Testis (tissue), 3 donors: ENCODE data around the gene ULBP3. TPM values are rescaled to one million over a fixed set of nuclear protein-coding genes. Genes with fewer than 3 reads are reported as not detected.
"Not testable (repeated sequence)": the region's sequence is repeated elsewhere in the genome, so short reads cannot be mapped to it uniquely, and the experiment has no call there.

Experiments used
- DNase-seq: peaks from one replicate; pipeline ENCODE4 v3.0.0-alpha.2; 2019
- H3K27ac ChIP-seq, 2 donors: fragments of 200-600 bp; sonication (generic); one replicate each; pipeline ENCODE4 v1.5.1; 2019
- H3K27me3 ChIP-seq: fragments of 200-600 bp; sonication (generic); one replicate; pipeline ENCODE4 v1.5.1; 2019
- H3K36me3 ChIP-seq: fragments of 200-600 bp; sonication (generic); one replicate; pipeline ENCODE4 v1.5.1; 2017; ENCODE audit warnings: low read depth; ENCODE audit errors: missing control alignments
- H3K4me1 ChIP-seq: fragments of 200-600 bp; sonication (generic); one replicate; pipeline ENCODE4 v1.5.1; 2019
- H3K4me3 ChIP-seq, 2 donors: fragments of 200-600 bp; sonication (generic); one replicate each; pipeline ENCODE4 v1.5.1; 2017 to 2019
- H3K9me3 ChIP-seq: fragments of 200-600 bp; sonication (generic); one replicate; pipeline ENCODE4 v1.5.1; 2017
- CTCF ChIP-seq, 3 experiments: fragments of 450-650 bp in 2 of 3; fragments of 200-600 bp in 1 of 3; sonication (generic) in 1 of 3; IDR thresholded peaks; one replicate each; pipeline ENCODE4 v1.5.1; 2016 to 2019; ENCODE audit warnings: antibody characterized with exemption in 3 of 3, mild to moderate bottlenecking in 2 of 3, moderate library complexity in 1 of 3
- POLR2A ChIP-seq: fragments of 450-650 bp; IDR thresholded peaks from one replicate; pipeline ENCODE4 v1.6.1; 2017; ENCODE audit warnings: antibody characterized with exemption, mild to moderate bottlenecking, moderate library complexity
- WGBS, 2 donors: methylation state at CpG; one replicate each; pipeline ENCODE4 v1.1.5; 2018; 5-methylcytosine and 5-hydroxymethylcytosine counted together
- intact Hi-C: fragments of 100-400 bp; cut with DNase I; formaldehyde crosslinking; loops from one replicate; pipeline ENCODE4 v1.15.1; 2023; ENCODE audit warnings: low total_unique reads
- polyA plus RNA-seq: library from polyadenylated mRNA; stranded (reverse); fragments of 350-450 nt; fragmentation: Illumina TruSeq; extraction: RNeasy Lipid Tissue Mini Kit (QIAGEN cat#74804); gene quantifications from one replicate; pipeline ENCODE4 v1.2.3, GENCODE V29; 2014; ENCODE audit warnings: low read depth, low replicate concordance; ENCODE audit not compliant: insufficient read depth
- total RNA-seq, 2 donors: library from RNA; depleted of rRNA; stranded (reverse); fragments of >200 nt; gene quantifications; one replicate each; pipeline ENCODE4 v1.2.3, GENCODE V29; 2016

ULBP3 gene
- total and polyA plus RNA-seq, 3 donors from 2014 or later: 10.3 to 48.3 (median 33.5) TPM

GRCh38 chr6:150063640-150064039 is 5.3 kb downstream of the ULBP3 start:
- H3K27ac ChIP-seq: no peak overlapping the region
- no peaks in the 10 kb centered on the region for H3K4me1 ChIP-seq
- no peak for DNase-seq
- TF ChIP-seq CTCF (IDR thresholded peaks at IDR 0.05): no peak
- TF ChIP-seq POLR2A: no peak
- intact Hi-C loops: no loop called here
- no peaks in the 10 kb centered on the region for H3K36me3 ChIP-seq
- no peaks in the 10 kb centered on the region for H3K27me3 ChIP-seq
- no peaks in the 10 kb centered on the region for H3K9me3 ChIP-seq
- no peak overlapping the region for H3K4me3 ChIP-seq
- WGBS, 2 donors: 90 to 96% methylated on average over 5 to 6 of the region's 6 CpGs

GRCh38 chr6:150059973-150060372 is 8.9 kb downstream of the ULBP3 start:
- H3K4me3 ChIP-seq, intact Hi-C loops, H3K27me3 ChIP-seq, H3K36me3 ChIP-seq, H3K27ac ChIP-seq, DNase-seq, H3K9me3 ChIP-seq, H3K4me1 ChIP-seq: not testable (repeated sequence)
- WGBS, 2 donors: 88 to 91% methylated on average over 6 to 7 of the region's 7 CpGs

- Histone ChIP-seq H3K36me3 (no peaks in the 10 kb centered on the region), H3K27me3 (no peaks in the 10 kb centered on the region), H3K4me3 (no peak overlapping the region), H3K4me1 (no peaks in the 10 kb centered on the region), H3K27ac (no peak overlapping the region), H3K9me3 (no peaks in the 10 kb centered on the region)
- DNase-seq: no peak
- TF ChIP-seq CTCF (IDR thresholded peaks at IDR 0.05) (no peak), POLR2A (no peak)
- intact Hi-C loops: no loop called here
- WGBS, 2 donors: 92 to 93% methylated on average over 6 of the region's 6 CpGs
Observed at GRCh38 chr6:150058986-150059385, 9.9 kb downstream of the ULBP3 start.

GRCh38 chr6:150058231-150058792 is 10.6 kb downstream of the ULBP3 start:
- DNase-seq: no peak
- Histone ChIP-seq H3K4me3 (no peak overlapping the region), H3K36me3 (no peaks in the 10 kb centered on the region), H3K27ac (no peak overlapping the region), H3K4me1 (no peaks in the 10 kb centered on the region), H3K9me3 (no peaks in the 10 kb centered on the region), H3K27me3 (no peaks in the 10 kb centered on the region)
- intact Hi-C loops: no loop called here
- no peak for TF ChIP-seq POLR2A
- TF ChIP-seq CTCF (IDR thresholded peaks at IDR 0.05): no peak
- 55 to 66% methylated on average over 14 of the region's 14 CpGs for WGBS, 2 donors

- Histone ChIP-seq H3K4me3 (no peak overlapping the region), H3K27ac (no peak overlapping the region), H3K36me3 (no peaks in the 10 kb centered on the region), H3K9me3 (no peaks in the 10 kb centered on the region), H3K27me3 (no peaks in the 10 kb centered on the region), H3K4me1 (no peaks in the 10 kb centered on the region)
- intact Hi-C loops: no loop called here
- 45 to 72% methylated on average over 24 to 29 of the region's 29 CpGs for WGBS, 2 donors
- TF ChIP-seq POLR2A (no peak), CTCF (IDR thresholded peaks at IDR 0.05) (no peak)
- DNase-seq: no peak
Observed at GRCh38 chr6:150057501-150057951, 11.4 kb downstream of the ULBP3 start.
